Stimulated activated CD4-positive, alpha-beta T cell treated with anti-CD3 and anti-CD28 coated beads, Interleukin-1b, Interleukin-23, amount 100 ng/mL, for 24 hours (primary cell): ENCODE data around the gene CNOT6.
"Not testable (repeated sequence)": the region's sequence is repeated elsewhere in the genome, so short reads cannot be mapped to it uniquely, and the experiment has no call there.

ENCODE experiments used
- DNase-seq, 4 experiments: peaks; one replicate each; pipeline ENCODE4 v3.0.0-alpha.2; 2020; ENCODE audit warnings: low read depth in 4 of 4, low spot score in 1 of 4

The CNOT6 gene

DNA sequence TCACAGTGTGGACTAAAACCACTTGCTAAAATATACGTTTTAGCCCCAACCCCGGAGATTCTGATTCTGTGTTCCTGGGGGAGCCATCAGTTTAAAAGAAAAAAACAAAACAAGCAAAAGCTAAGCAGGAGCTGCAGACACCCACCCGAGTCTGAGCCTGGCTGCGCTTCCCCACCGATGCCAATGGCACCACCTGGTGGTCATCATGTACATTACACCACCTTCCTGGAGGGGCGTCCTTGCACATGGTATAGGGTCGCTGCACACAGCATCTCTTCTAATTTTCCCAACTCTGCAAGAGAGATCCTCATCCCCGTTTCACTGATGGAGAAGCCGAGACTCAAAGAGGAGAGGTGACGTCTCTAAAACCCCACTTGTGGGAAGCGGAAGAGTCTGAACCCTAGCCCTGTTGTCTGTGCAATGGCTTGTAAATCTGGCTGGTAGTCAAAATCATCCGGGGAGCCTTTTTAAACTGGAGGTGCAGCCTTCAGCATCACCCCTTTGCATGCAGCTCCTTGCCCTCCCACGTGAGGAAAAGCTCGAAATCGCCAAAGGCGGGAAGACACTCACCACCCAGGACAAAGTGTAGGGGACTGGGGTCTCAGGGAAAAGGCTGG is 23.1 kb upstream of the CNOT6 start:
- DNase-seq: peak; percentile 21 to 35 (median 28)

DNA sequence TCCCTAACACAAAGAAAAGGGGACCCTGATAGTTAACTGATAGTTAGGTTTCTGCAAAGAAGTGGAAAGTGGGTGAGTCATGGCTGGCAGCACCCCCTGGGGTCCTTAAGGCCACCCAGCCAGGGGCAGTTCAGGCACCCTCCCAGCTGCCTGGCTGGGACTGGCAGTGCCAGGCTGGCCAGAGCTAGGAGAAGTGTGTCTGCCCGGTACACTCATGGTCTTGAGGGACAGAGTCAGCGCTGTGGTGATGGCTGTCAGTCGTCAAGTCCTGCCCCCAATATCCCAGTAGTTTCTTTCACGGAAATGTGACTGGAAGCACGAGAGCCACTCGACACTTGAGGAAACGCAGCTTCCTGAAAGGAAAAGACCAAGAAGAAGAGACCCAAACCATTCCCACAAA is 22.3 kb upstream of the CNOT6 start:
- no peak for DNase-seq

DNA sequence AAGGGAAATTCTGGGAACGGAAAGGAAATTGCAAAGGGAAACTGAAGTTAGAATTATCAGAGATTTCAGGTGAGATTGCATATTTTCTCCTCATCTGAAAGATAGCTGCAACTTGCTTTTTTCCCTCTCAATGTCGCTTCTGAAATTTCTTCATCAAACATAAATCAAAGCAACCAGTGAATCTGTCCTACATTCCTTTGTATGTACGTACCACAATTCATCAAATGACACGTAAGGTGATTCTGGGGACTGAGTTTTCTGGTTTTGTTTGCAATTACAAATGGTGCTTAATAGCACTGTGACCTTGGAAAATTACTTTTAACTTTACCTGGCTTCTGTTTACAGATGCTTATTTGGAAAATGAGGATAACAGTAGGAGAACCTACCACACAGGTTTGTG is 21.9 kb upstream of the CNOT6 start:
- no peak for DNase-seq

DNA sequence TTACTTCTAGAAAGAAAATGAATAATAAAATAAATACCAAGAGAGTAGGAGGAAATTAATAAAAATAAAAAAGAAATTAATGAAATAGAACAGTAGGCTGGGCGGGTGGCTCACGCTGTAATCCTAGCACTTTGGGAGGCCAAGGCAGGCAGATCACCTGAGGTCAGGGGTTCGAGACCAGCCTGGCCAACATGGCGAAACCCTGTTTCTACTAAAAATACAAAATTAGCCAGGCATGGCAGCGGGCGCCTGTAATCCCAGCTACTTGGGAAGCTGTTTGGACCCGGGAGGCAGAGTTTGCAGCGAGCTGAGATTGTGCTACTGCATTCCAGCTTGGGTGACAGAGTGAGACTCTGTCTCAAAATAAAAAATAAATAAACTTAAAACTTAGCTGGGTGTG is 20.8 kb upstream of the CNOT6 start:
- not testable (repeated sequence) for DNase-seq

- DNase-seq: no peak
These were observed 19.6 kb upstream of the CNOT6 start for GRCh38 chr5:180474569-180474968.

GRCh38 chr5:180475969-180476524 is 18.1 kb upstream of the CNOT6 start:
- not testable (repeated sequence) for DNase-seq

DNA sequence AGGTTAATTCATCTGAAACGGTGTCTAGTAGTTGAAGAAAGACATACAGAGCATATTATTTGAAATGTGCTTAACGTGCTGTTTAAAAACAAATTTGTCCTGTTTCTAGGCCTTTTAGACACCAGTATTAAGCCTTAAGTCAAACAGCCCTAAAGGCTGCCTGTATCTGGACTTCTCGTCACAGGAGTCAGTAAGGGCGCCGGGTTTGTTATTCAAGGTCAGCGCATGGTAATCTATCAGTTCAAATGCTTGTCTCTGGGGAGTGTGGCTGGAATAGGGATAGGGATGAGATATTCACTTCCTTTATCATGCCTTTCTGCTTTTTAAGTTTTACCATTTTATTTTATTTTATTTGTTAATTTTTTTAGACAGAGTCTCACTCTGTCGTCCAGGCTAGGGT is 9.4 kb upstream of the CNOT6 start:
- no peak for DNase-seq

DNA sequence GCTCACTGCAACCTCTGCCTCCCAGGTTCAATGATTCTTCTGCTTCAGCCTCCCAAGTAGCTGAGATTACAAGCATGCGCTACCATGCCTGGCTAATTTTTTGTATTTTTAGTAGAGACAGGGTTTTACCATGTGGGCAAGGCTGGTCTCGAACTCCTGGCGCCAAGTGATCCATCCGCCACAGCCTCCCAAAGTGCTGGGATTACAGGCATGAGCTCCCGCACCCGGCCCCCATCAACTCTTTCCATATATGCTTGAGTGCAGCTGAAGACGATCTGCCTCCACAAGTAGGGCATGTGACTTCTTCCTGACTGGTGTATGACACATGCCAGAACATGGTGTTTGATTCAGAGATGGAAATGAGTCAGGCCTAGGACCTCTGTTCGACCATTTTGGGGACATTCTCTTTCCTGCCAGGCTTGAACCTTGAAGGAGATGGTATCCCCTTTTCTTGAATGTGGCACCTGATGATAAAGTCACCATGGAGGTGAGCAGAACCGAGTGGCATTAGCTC is 7.5 kb upstream of the CNOT6 start:
- DNase-seq: no peak

GRCh38 chr5:180487556-180487955 is 6.6 kb upstream of the CNOT6 start:
- no peak for DNase-seq

GRCh38 chr5:180491496-180491895 is 2.7 kb upstream of the CNOT6 start:
- no peak for DNase-seq

- no peak for DNase-seq
These were observed 1.8 kb upstream of the CNOT6 start for GRCh38 chr5:180492226-180492903.

DNA sequence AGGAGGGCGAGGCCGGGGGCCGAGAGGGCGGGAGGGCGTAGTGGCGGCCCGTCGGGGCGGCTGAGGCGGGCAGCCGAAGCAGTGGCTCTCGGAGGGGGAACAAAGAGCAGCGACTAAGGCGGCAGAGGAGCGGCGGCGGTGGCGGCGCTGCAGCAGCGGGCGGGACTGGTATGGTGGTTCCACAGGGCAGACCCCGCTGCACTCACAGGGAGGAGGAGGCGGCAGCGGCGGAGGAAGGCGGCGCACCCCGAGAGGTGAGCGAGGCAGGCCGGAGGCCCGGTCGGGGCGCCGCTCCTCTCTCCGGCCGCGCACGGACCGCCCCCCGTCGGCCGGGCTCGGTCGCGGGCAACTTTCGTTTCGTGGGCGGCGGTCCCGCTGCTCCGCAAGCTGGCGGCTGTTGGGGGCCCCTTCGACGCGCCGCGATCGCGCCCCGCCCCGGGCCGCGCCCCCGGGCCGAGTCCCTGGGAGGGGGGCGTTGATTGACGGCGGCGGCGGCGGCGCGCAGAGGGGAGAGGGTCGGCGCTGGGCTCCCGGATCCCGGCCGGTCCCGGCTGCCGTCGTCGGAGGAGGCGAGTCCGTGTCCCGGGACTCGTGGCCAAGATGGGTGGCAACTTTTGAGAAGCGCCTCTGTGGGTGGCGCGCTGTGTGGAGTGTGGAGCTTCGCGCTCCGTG is 467 bp downstream of the CNOT6 start:
- peak in 3 of 4 experiments; percentile 8 to 17 (median 17) for DNase-seq

DNA sequence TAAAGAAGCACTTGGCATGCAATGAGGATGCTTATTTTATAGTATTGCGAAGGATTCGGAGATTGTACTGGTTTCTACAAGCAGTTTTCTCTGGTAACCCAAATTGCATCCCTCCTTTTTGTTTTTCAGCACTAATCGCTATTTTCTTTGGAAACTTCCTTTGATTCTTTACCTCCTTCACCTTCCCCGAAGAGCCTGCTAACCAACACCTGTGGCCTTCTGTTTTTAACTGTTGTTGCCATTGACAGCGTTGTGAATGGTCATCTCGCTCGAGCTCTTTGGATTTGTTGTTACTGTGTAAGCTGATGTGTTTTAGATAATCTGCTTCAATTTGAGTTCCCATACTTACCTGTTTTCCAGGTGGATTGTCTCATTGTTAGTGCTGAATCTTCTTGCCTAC is 1.1 kb downstream of the CNOT6 start:
- no peak for DNase-seq

DNA sequence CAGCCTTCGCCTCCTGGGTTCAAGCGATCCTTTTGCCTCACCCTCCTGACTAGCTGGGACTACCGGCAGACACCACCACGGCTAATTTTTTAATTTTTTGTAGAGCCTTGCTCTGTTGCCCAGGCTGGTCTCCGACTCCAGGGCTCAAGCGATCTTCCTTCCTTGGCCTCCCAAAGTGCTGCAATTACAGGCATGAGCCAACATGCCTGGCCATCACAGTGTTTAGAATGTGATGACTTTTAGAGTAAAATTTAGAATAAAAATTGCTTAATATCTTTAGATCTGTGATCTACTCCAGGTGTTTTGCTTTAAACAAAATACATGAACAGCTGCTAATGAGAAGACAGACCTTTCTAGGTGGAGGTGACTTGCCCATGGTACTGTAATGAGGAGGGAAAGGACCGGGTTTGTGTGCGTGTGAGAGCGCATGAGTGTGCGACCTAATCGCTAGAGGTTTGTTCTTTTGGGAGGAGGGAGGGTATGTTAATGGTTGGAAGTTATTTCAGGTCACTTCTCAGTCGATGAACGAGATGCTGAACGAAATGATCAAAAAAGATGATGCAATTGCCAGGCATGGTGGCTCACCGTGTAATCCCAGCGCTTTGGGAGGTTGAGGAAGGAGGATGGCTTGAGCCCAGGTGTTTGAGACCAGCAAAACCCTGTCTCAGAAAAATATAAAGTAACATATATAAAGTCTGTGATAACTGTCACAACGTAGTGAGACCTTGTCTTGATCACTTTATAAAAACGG is 2.0 kb downstream of the CNOT6 start:
- no peak for DNase-seq

DNA sequence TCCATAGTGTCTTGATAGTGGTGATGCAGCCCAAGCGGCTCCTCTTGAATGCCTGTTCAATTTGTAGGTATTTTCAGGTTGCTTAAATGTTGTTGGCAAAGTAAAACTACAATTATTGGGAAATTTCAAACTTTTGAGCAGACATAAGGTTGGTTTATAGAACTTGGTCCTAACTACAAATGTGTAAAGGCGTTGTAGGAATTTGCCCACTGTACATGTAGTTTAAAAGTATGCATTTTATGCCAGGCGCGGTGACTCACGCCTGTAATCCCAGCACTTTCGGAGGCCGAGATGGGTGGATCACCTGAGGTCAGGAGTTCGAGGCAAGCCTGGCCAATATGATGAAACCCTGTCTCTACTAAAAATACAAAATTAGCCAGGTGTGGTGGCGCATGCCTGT is 2.6 kb downstream of the CNOT6 start:
- DNase-seq: not testable (repeated sequence)

- DNase-seq: not testable (repeated sequence)
These were observed 3.7 kb downstream of the CNOT6 start for GRCh38 chr5:180497865-180498264.

DNA sequence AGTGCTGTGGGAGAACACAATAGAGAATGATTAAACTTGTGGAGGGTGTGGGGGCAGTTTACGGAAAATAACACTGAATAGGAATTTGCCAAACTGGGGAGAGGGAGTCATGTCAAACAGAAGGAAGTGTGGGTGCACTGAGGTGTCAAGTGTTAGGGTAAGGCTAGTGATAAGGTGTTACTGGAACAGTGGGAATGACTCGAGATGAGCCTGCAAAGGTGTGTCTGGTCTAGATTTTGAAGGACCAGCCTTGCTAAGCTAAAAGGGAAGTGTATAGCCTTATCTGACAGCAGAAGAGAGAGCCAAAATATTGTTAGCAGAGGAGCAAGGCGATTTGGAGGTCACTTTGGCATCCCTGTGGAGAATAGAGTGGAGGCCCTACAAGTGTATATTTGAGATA is 4.2 kb downstream of the CNOT6 start:
- DNase-seq: no peak

DNA sequence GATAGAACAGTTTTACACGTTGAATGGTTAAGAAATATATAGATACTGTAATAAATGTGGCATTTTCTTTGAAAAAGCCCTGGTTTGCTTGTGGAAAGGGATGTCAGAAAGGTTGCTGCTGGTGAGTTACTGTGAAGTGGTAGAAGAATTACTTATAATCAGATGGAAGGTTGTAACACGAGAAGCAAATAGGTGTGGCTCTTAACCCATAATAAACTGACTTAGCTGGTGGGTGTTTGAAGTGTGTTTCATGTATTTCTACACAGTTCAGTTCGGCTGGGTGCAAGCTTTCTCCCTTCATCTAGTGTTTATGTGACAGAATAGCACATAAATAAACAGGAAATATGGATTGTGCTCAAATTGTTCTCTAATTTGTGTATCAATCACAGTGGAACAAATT is 5.5 kb downstream of the CNOT6 start:
- no peak for DNase-seq

- DNase-seq: not testable (repeated sequence)
These were observed 6.1 kb downstream of the CNOT6 start for GRCh38 chr5:180500300-180500699.

DNA sequence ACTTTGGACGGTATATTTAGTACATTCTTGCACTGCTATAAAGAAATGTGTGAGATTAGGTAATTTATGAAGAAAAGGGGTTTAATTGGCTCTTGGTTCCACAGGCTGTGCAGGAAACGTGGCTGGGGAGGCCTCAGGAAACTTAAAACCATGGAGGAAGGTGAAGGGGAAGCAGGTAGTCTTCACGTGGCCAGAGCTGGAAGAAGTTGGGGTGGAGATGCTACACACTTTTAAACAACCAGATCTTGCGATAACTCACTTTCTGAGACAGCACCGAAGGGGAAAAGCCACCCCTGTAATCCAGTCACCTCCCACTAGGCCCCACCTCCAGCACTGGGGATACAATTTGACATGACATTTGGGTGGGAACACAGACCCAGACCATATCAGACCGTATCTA is 13.5 kb downstream of the CNOT6 start:
- no peak for DNase-seq

- DNase-seq: no peak
These were observed 21.1 kb downstream of the CNOT6 start for GRCh38 chr5:180515294-180515693.
